ENCODE measurements around the gene ZC3H4.

DNA sequence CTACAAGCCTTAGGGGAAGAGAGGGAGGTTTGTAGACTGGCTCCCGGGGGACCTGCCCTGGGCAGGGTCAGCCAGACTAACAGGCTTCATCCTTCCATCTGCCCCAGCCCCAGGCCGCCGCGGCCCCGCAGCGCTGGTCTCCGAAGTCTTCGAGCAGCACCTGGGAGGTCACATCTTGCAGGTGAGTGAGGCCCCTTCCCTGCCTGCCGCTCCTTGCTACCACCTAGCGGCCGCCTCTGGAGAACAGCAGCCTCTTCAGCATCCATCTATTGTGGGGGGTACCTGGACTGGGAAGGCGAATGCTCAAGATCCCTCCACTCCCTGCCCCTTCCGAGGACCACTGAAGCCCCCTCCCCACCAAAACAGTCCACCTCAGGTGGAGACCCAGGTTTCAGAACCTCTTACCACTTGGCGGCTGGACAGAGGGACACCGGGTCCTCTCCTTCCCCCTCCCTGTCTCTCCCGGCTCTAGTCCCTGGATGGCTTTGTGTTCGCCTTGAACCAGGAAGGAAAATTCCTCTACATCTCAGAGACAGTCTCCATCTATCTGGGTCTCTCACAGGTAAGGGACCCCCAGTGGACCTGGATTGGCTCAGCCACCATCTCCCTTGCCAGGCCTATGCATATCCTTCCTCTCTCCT, 81.3 kb downstream of the ZC3H4 start:
- TF ChIP-seq, protein P1, sequence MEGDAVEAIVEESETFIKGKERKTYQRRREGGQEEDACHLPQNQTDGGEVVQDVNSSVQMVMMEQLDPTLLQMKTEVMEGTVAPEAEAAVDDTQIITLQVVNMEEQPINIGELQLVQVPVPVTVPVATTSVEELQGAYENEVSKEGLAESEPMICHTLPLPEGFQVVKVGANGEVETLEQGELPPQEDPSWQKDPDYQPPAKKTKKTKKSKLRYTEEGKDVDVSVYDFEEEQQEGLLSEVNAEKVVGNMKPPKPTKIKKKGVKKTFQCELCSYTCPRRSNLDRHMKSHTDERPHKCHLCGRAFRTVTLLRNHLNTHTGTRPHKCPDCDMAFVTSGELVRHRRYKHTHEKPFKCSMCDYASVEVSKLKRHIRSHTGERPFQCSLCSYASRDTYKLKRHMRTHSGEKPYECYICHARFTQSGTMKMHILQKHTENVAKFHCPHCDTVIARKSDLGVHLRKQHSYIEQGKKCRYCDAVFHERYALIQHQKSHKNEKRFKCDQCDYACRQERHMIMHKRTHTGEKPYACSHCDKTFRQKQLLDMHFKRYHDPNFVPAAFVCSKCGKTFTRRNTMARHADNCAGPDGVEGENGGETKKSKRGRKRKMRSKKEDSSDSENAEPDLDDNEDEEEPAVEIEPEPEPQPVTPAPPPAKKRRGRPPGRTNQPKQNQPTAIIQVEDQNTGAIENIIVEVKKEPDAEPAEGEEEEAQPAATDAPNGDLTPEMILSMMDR (IDR thresholded peaks at IDR 0.05): peak; percentile 36 to 86 (median 69)
- TF ChIP-seq POLR2A (IDR thresholded peaks at IDR 0.05): no peak
